ENCODE data around the gene KCNJ5. TPM values are rescaled to one million over a fixed set of nuclear protein-coding genes. Genes with fewer than 3 reads are reported as not detected.
A peak's percentile ranks its signal among the peaks of the same experiment; 100 is the strongest.

The KCNJ5 gene
- polyA plus RNA-seq, 1 donor (not counting 4 experiments of a cell fraction or from before 2014, with no cell fraction given): 0.59 TPM

- Histone ChIP-seq H2AFZ (ENCODE audit: control insufficient read depth, low read length) (peak within 1 kb of the TSS; percentile 96), H3K9me3 (ENCODE audit: control insufficient read depth, low read depth, low read length) (no peaks in the 10 kb centered on the region), H3K36me3 (ENCODE audit: control insufficient read depth in 2 of 2, extremely low read depth in 1 of 2, insufficient read depth in 2 of 2, low read length in 2 of 2) (no peaks in the 10 kb centered on the region), H3K4me2 (ENCODE audit: control insufficient read depth, extremely low read depth, insufficient read depth, low read depth, low read length) (peak within 1 kb of the TSS; percentile 95), H3K27me3 (ENCODE audit: control insufficient read depth, extremely low read depth, insufficient read depth, low read length) (no peaks in the 10 kb centered on the region), H3K79me2 (ENCODE audit: control insufficient read depth, insufficient read depth, low read length) (peaks cover 4% of the 10 kb centered on the region), H3K4me3 (ENCODE audit: control insufficient read depth in 2 of 3, extremely low read depth in 1 of 3, insufficient read depth in 2 of 3, low read depth in 1 of 3, low read length in 3 of 3) (peak within 1 kb of the TSS; percentile 34 to 69 (median 65)), H3K9me1 (ENCODE audit: control insufficient read depth, extremely low read depth, insufficient read depth, low read length) (no peaks in the 10 kb centered on the region), H3K27ac (ENCODE audit: control insufficient read depth, insufficient read depth, low read length) (peak within 1 kb of the TSS; percentile 92), H3K9ac (ENCODE audit: control insufficient read depth, extremely low read depth, insufficient read depth, low read length) (peak within 1 kb of the TSS; percentile 82), H4K20me1 (ENCODE audit: control insufficient read depth, extremely low read depth, insufficient read depth, low read length) (no peaks in the 10 kb centered on the region), H3K4me1 (ENCODE audit: control insufficient read depth, extremely low read depth, insufficient read depth, low read length) (peaks cover 49% of the 10 kb centered on the region)
- no peak for TF ChIP-seq CTCF (optimal IDR thresholded peaks at IDR 0.05 in 1 of 3, IDR thresholded peaks at IDR 0.05 in 1 of 3, conservative IDR thresholded peaks at IDR 0.05 in 1 of 3; ENCODE audit: extremely low read depth in 1 of 3, insufficient read depth in 2 of 3, low read length in 3 of 3)
- TF ChIP-seq EZH2 (IDR thresholded peaks at IDR 0.05; ENCODE audit: low read length): no peak
- DNase-seq (ENCODE audit: low read depth, low spot score) (no peak), FAIRE-seq (peak; percentile 57)
- dilution Hi-C loops (cut with MboI; ENCODE audit: extremely low pct_ligation_motif_present, low sequenced_read_pairs): no loop called here
Measured at GRCh38 chr11:128942817-128943427, 51.8 kb downstream of the KCNJ5 start, which contains the start of gene TP53AIP1. TP53AIP1 (minus strand) TSS chr11:128942871; CDS start chr11:128937818, 5,053 bp downstream.

- no peak overlapping the region for H3K4me3 ChIP-seq (ENCODE audit: control insufficient read depth in 2 of 3, extremely low read depth in 1 of 3, insufficient read depth in 2 of 3, low read depth in 1 of 3, low read length in 3 of 3)
- no peak overlapping the region for H3K9ac ChIP-seq (ENCODE audit: control insufficient read depth, extremely low read depth, insufficient read depth, low read length)
- H3K9me3 ChIP-seq (ENCODE audit: control insufficient read depth, low read depth, low read length): no peaks in the 10 kb centered on the region
- H3K4me2 ChIP-seq (ENCODE audit: control insufficient read depth, extremely low read depth, insufficient read depth, low read depth, low read length): no peak overlapping the region
- dilution Hi-C loops (cut with MboI; ENCODE audit: extremely low pct_ligation_motif_present, low sequenced_read_pairs): no loop called here
- H3K36me3 ChIP-seq (ENCODE audit: control insufficient read depth in 2 of 2, extremely low read depth in 1 of 2, insufficient read depth in 2 of 2, low read length in 2 of 2): no peaks in the 10 kb centered on the region
- DNase-seq (ENCODE audit: low read depth, low spot score) (no peak), FAIRE-seq (no peak)
- H3K79me2 ChIP-seq (ENCODE audit: control insufficient read depth, insufficient read depth, low read length): peaks cover 4% of the 10 kb centered on the region
- no peak overlapping the region for H3K27ac ChIP-seq (ENCODE audit: control insufficient read depth, insufficient read depth, low read length)
- no peaks in the 10 kb centered on the region for H4K20me1 ChIP-seq (ENCODE audit: control insufficient read depth, extremely low read depth, insufficient read depth, low read length)
- H3K9me1 ChIP-seq (ENCODE audit: control insufficient read depth, extremely low read depth, insufficient read depth, low read length): no peaks in the 10 kb centered on the region
- TF ChIP-seq CTCF (optimal IDR thresholded peaks at IDR 0.05 in 1 of 3, IDR thresholded peaks at IDR 0.05 in 1 of 3, conservative IDR thresholded peaks at IDR 0.05 in 1 of 3; ENCODE audit: extremely low read depth in 1 of 3, insufficient read depth in 2 of 3, low read length in 3 of 3) (no peak), EZH2 (IDR thresholded peaks at IDR 0.05; ENCODE audit: low read length) (no peak)
- H2AFZ ChIP-seq (ENCODE audit: control insufficient read depth, low read length): peak overlapping the region; percentile 96
- H3K4me1 ChIP-seq (ENCODE audit: control insufficient read depth, extremely low read depth, insufficient read depth, low read length): peaks cover 46% of the 10 kb centered on the region
- no peaks in the 10 kb centered on the region for H3K27me3 ChIP-seq (ENCODE audit: control insufficient read depth, extremely low read depth, insufficient read depth, low read length)
Measured at GRCh38 chr11:128943428-128943976, 52.3 kb downstream of the KCNJ5 start.
